Measurements from ENCODE around the gene GLI2. TPM values are rescaled to one million over a fixed set of nuclear protein-coding genes. Genes with fewer than 3 reads are reported as not detected.

Gene GLI2
- total RNA-seq, 1 experiment from 2014 or later, result 11.6 TPM

DNA sequence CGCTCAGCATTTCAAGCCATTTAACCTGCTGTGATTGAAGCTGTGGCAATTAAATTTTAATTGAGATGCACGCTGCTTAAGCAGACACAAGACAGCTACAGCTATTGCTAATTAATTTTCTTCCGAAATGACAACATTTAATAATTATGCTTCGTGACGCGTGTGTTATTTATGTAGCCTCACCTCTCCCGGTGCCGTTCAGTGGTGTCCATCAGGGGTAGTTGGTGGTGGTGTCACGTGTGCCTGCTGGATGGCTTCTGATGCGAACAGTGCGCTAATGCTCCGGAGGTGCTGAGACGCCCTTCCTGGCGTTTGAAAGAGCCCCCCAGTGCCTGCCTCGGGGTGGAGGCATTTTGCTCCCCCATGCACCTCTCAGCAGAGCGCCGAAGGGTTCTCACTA, 39.5 kb downstream of the GLI2 start:
- intact Hi-C loops (cut with micrococcal nuclease; ENCODE audit: unreplicated experiment), result no loop called here
- Histone ChIP-seq H3K4me3 (no peak overlapping the region), H4K20me1 (ENCODE audit: insufficient read depth) (no peaks in the 10 kb centered on the region)

DNA sequence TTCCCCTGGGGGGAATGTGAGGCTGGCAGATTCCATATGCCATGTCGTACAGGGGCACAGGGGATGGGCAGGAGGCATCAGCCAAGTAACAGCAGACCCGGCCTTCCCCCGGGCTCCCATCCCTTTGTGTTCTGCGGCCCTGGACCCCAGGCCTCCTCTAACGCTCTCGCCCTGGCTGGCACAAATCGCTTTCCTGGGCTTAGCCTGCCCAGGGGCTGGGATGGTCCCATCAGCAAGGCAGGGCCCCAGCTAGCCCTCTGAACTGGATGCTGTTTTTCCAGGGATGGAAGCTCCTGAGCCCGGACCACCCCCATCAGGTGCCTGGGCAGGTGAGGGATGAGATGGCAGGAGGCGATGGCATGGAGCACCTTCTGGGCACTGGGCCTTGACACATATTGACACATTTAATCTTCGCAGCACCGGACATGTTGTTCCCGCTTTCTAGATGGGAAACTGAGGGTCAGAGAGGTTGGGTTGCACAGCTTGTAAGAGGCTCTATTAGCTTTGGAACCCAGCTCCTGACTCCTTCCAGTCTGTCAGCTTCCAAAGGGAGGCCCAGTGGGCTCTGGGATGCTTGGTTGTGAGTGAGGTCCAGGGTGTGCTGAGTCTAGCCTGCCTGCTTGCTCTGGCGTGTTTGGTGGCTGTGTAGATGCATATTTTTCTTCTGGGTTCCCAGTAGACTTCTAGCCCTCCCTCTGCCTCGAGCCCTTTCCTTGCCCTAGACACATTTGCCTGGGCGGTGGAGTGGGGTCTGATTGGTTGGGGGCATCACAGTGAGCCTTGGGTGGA, 40.3 kb downstream of the GLI2 start:
- Histone ChIP-seq H3K9me2 (ENCODE audit: insufficient read depth) (no peaks in the 10 kb centered on the region), H3K27ac (no peak overlapping the region), H3K9me3 (ENCODE audit: insufficient read depth, low read depth) (no peaks in the 10 kb centered on the region), H3K27me3 (ENCODE audit: insufficient read depth, low read depth) (peaks cover 24% of the 10 kb centered on the region), H3K4me1 (replicated peaks; ENCODE audit: insufficient read depth) (no peaks in the 10 kb centered on the region), H3K4me3 (no peak overlapping the region), H3K4me2 (no peak overlapping the region), H4K20me1 (ENCODE audit: insufficient read depth) (no peaks in the 10 kb centered on the region), H3K79me2 (ENCODE audit: low read depth) (no peaks in the 10 kb centered on the region), H3K36me3 (ENCODE audit: low read depth) (no peaks in the 10 kb centered on the region), H3F3A (ENCODE audit: insufficient read depth, low read depth) (no peaks in the 10 kb centered on the region), H2AFZ (no peak overlapping the region)
- ChIA-PET CTCF (no interaction called here), POLR2A (ENCODE audit: unreplicated experiment) (no interaction called here)
- intact Hi-C loops (cut with micrococcal nuclease; ENCODE audit: unreplicated experiment), result no loop called here
- TF ChIP-seq EZH2 (IDR thresholded peaks at IDR 0.05; ENCODE audit: low read depth), result no peak
- TF ChIP-seq, protein P1, sequence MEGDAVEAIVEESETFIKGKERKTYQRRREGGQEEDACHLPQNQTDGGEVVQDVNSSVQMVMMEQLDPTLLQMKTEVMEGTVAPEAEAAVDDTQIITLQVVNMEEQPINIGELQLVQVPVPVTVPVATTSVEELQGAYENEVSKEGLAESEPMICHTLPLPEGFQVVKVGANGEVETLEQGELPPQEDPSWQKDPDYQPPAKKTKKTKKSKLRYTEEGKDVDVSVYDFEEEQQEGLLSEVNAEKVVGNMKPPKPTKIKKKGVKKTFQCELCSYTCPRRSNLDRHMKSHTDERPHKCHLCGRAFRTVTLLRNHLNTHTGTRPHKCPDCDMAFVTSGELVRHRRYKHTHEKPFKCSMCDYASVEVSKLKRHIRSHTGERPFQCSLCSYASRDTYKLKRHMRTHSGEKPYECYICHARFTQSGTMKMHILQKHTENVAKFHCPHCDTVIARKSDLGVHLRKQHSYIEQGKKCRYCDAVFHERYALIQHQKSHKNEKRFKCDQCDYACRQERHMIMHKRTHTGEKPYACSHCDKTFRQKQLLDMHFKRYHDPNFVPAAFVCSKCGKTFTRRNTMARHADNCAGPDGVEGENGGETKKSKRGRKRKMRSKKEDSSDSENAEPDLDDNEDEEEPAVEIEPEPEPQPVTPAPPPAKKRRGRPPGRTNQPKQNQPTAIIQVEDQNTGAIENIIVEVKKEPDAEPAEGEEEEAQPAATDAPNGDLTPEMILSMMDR (conservative IDR thresholded peaks at IDR 0.05), result no peak
- DNase-seq, result no peak
- no TSS peak for BruUV-seq (replicated peaks)

More for the DNA sequence above, 39.5 kb downstream of the GLI2 start:
- TF ChIP-seq EZH2 (IDR thresholded peaks at IDR 0.05; ENCODE audit: low read depth), result no peak
- TF ChIP-seq, protein P1 (conservative IDR thresholded peaks at IDR 0.05), result no peak
- no peaks in the 10 kb centered on the region for H3K36me3 ChIP-seq (ENCODE audit: low read depth)
- no peak overlapping the region for H2AFZ ChIP-seq
- no peak overlapping the region for H3K27ac ChIP-seq
- H3K9me3 ChIP-seq (ENCODE audit: insufficient read depth, low read depth), result no peaks in the 10 kb centered on the region
- BruUV-seq (replicated peaks), result no TSS peak
- H3K79me2 ChIP-seq (ENCODE audit: low read depth), result no peaks in the 10 kb centered on the region
- ChIA-PET CTCF (no interaction called here), POLR2A (ENCODE audit: unreplicated experiment) (no interaction called here)
- no peaks in the 10 kb centered on the region for H3K4me1 ChIP-seq (replicated peaks; ENCODE audit: insufficient read depth)
- no peaks in the 10 kb centered on the region for H3F3A ChIP-seq (ENCODE audit: insufficient read depth, low read depth)
- H3K4me2 ChIP-seq, result no peak overlapping the region
- no peaks in the 10 kb centered on the region for H3K9me2 ChIP-seq (ENCODE audit: insufficient read depth)
- no peak for DNase-seq
- H3K27me3 ChIP-seq (ENCODE audit: insufficient read depth, low read depth), result peaks cover 21% of the 10 kb centered on the region

DNA sequence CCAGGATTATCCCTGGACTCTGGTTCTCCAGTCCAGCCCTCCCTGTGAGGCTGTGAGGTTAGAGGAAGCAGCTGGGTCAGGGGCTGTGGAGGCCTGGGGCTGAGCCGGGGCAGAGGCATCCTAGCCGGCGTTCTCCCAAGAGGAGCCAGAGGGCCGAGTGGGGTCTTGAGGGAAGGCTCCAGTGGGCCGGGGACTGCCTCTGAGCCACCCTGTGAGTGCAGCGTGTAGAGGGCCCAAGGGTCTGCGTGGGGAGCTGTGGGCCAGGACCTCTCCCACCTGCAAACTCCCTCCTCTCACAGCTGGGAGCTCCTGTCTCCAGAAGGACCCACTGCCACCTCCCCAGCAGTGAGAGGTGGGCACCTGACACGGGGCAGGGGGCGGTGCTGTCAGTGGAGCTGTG, 41.0 kb downstream of the GLI2 start:
- H3F3A ChIP-seq (ENCODE audit: insufficient read depth, low read depth), result no peaks in the 10 kb centered on the region
- no peak overlapping the region for H3K4me3 ChIP-seq
- H2AFZ ChIP-seq, result no peak overlapping the region
- no peaks in the 10 kb centered on the region for H3K9me3 ChIP-seq (ENCODE audit: insufficient read depth, low read depth)
- H3K36me3 ChIP-seq (ENCODE audit: low read depth), result no peaks in the 10 kb centered on the region
- peaks cover 24% of the 10 kb centered on the region for H3K27me3 ChIP-seq (ENCODE audit: insufficient read depth, low read depth)
- no peaks in the 10 kb centered on the region for H3K79me2 ChIP-seq (ENCODE audit: low read depth)
- intact Hi-C loops (cut with micrococcal nuclease; ENCODE audit: unreplicated experiment), result no loop called here
- CTCF ChIA-PET, result no interaction called here
- no peaks in the 10 kb centered on the region for H4K20me1 ChIP-seq (ENCODE audit: insufficient read depth)
- H3K27ac ChIP-seq, result no peak overlapping the region
- no peak for TF ChIP-seq EZH2 (IDR thresholded peaks at IDR 0.05; ENCODE audit: low read depth)
- TF ChIP-seq, protein P1 (conservative IDR thresholded peaks at IDR 0.05), result no peak
- H3K9me2 ChIP-seq (ENCODE audit: insufficient read depth), result no peaks in the 10 kb centered on the region
- H3K4me1 ChIP-seq (replicated peaks; ENCODE audit: insufficient read depth), result no peaks in the 10 kb centered on the region
- H3K4me2 ChIP-seq, result no peak overlapping the region
- DNase-seq, result no peak
- no TSS peak for BruUV-seq (replicated peaks)
- POLR2A ChIA-PET (ENCODE audit: unreplicated experiment), result no interaction called here

Data from PC-9 (cell line).